HEK293 (cell line): Measurements from ENCODE around the gene HNRNPC.

Experiments
- CTCF ChIA-PET: fragments of 350-600 bp; formaldehyde crosslinking; extraction: SDS; loops from one replicate; lab custom pipeline; 2021; ENCODE audit warnings: antibody characterized with exemption; lab: Yijun Ruan, JAX
- POLR2A ChIA-PET: fragments of 300-600 bp; formaldehyde crosslinking; extraction: SDS; loops from one replicate; lab custom pipeline; 2020; ENCODE audit warnings: antibody characterized with exemption, inconsistent platforms; lab: Yijun Ruan, JAX
- H3K27ac ChIP-seq: fragments of 200-500 bp; sonication (Bioruptor generic); 2 replicates; pipeline ENCODE4 v1.5.1; 2014; ENCODE audit warnings: low read depth, low read length, control low read depth, inconsistent platforms; ENCODE audit errors: extremely low read depth
- H3K36me3 ChIP-seq, 2 experiments: fragments of 200-500 bp in 1 of 2; sonication (Bioruptor generic) in 1 of 2; 1 replicate in 1 of 2; 2 replicates in 1 of 2; pipeline ENCODE4 v1.5.1; 2014 to 2017; ENCODE audit warnings: inconsistent platforms in 2 of 2, low read length in 2 of 2; ENCODE audit not compliant: control insufficient read depth in 2 of 2, insufficient read depth in 1 of 2
- H3K4me1 ChIP-seq: fragments of 200-500 bp; sonication (Bioruptor generic); 2 replicates; pipeline ENCODE4 v1.5.1; 2014; ENCODE audit warnings: mild to moderate bottlenecking, low read length, inconsistent platforms; ENCODE audit not compliant: control insufficient read depth, insufficient read depth
- H3K4me3 ChIP-seq: 2 replicates; pipeline ENCODE4 v1.5.1; 2011; ENCODE audit warnings: low read depth, mild to moderate bottlenecking, control low read depth, low read length, moderate library complexity
- H3K9me3 ChIP-seq: fragments of 200-500 bp; sonication (Bioruptor generic); 2 replicates; pipeline ENCODE4 v1.5.1; 2014; ENCODE audit warnings: low read depth, low read length, inconsistent platforms; ENCODE audit not compliant: control insufficient read depth, insufficient read depth
- GFI1B ChIP-seq: fragments of 450-650 bp; formaldehyde crosslinking; IDR thresholded peaks from 2 replicates; pipeline ENCODE4 v1.5.1; 2016; ENCODE audit warnings: missing biosample characterization, missing genetic modification characterization
- KLF8 ChIP-seq: fragments of 450-650 bp; formaldehyde crosslinking; IDR thresholded peaks from 2 replicates; pipeline ENCODE4 v1.5.1; 2016; ENCODE audit warnings: missing biosample characterization, missing genetic modification characterization
- OSR2 ChIP-seq: fragments of 450-650 bp; formaldehyde crosslinking; IDR thresholded peaks from 2 replicates; pipeline ENCODE4 v1.5.1; 2016; ENCODE audit warnings: missing biosample characterization, missing genetic modification characterization
- PRDM10 ChIP-seq: fragments of 450-650 bp; formaldehyde crosslinking; IDR thresholded peaks from 2 replicates; pipeline ENCODE4 v1.5.1; 2016; ENCODE audit warnings: missing biosample characterization, missing genetic modification characterization
- PRDM6 ChIP-seq: fragments of 450-650 bp; formaldehyde crosslinking; IDR thresholded peaks from 2 replicates; pipeline ENCODE4 v1.5.1; 2017; ENCODE audit warnings: missing biosample characterization, missing genetic modification characterization
- SP3 ChIP-seq: fragments of 450-650 bp; formaldehyde crosslinking; IDR thresholded peaks from 2 replicates; pipeline ENCODE4 v1.5.1; 2016; ENCODE audit warnings: missing biosample characterization, missing genetic modification characterization
- TRIM28 ChIP-seq: IDR thresholded peaks from 2 replicates; pipeline ENCODE4 v1.6.1; 2011; ENCODE audit warnings: low read length, control low read depth, borderline replicate concordance
- ZBTB21 ChIP-seq: fragments of 450-650 bp; formaldehyde crosslinking; IDR thresholded peaks from 2 replicates; pipeline ENCODE4 v1.5.1; 2017; ENCODE audit warnings: missing biosample characterization, missing genetic modification characterization
- ZBTB48 ChIP-seq: fragments of 450-650 bp; formaldehyde crosslinking; IDR thresholded peaks from 2 replicates; pipeline ENCODE4 v1.5.1; 2016; ENCODE audit warnings: missing biosample characterization, missing genetic modification characterization
- ZBTB7A ChIP-seq: fragments of 450-650 bp; formaldehyde crosslinking; IDR thresholded peaks from 2 replicates; pipeline ENCODE4 v1.5.1; 2016; ENCODE audit warnings: low read depth, missing biosample characterization, missing genetic modification characterization
- ZNF121 ChIP-seq: fragments of 450-650 bp; formaldehyde crosslinking; IDR thresholded peaks from 2 replicates; pipeline ENCODE4 v1.5.1; 2016; ENCODE audit warnings: missing biosample characterization, missing genetic modification characterization
- ZNF18 ChIP-seq: fragments of 450-650 bp; formaldehyde crosslinking; IDR thresholded peaks from 2 replicates; pipeline ENCODE4 v1.5.1; 2016; ENCODE audit warnings: missing biosample characterization, missing genetic modification characterization
- ZNF221 ChIP-seq: fragments of 450-650 bp; formaldehyde crosslinking; IDR thresholded peaks from 2 replicates; pipeline ENCODE4 v1.5.1; 2017; ENCODE audit warnings: missing biosample characterization, missing genetic modification characterization, borderline replicate concordance
- ZNF302 ChIP-seq: fragments of 450-650 bp; formaldehyde crosslinking; IDR thresholded peaks from 2 replicates; pipeline ENCODE4 v1.5.1; 2016; ENCODE audit warnings: missing biosample characterization, missing genetic modification characterization, low read depth
- ZNF366 ChIP-seq: fragments of 450-650 bp; formaldehyde crosslinking; conservative IDR thresholded peaks from 2 replicates; pipeline ENCODE4 v1.5.1; 2016; ENCODE audit warnings: missing biosample characterization, missing genetic modification characterization
- ZNF558 ChIP-seq: fragments of 450-650 bp; formaldehyde crosslinking; IDR thresholded peaks from 2 replicates; pipeline ENCODE4 v1.5.1; 2016; ENCODE audit warnings: missing biosample characterization, missing genetic modification characterization

HNRNPC gene

GRCh38 chr14:21251215-21251614 is 18.0 kb downstream of the HNRNPC start:
- H3K27ac ChIP-seq: no peak overlapping the region
- no peaks in the 10 kb centered on the region for H3K9me3 ChIP-seq
- ChIA-PET CTCF (no interaction called here), POLR2A (no interaction called here)
- TF ChIP-seq ZNF18 (tag by site-specific recombination) (0 out of 2 replicates have a peak, but pooled peaks have one; percentile 5), ZBTB7A (tag by site-specific recombination) (no peak)
- TF ChIP-seq, all 188 proteins: peak for 1
- peaks cover 80 to 92% of the 10 kb centered on the region in 2 experiments for H3K36me3 ChIP-seq
- no peak overlapping the region for H3K4me3 ChIP-seq
- peaks cover 12% of the 10 kb centered on the region for H3K4me1 ChIP-seq

- Histone ChIP-seq H3K4me3 (no peak overlapping the region), H3K27ac (no peak overlapping the region), H3K4me1 (peaks cover 12% of the 10 kb centered on the region), H3K36me3 (peaks cover 88 to 89% of the 10 kb centered on the region in 2 experiments), H3K9me3 (no peaks in the 10 kb centered on the region)
- TF ChIP-seq PRDM6 (tag by site-specific recombination): peak; percentile 41; the same call in 1 of the 2 replicates
- TF ChIP-seq ZNF302 (tag by site-specific recombination): no peak
- CTCF ChIA-PET: no interaction called here
- POLR2A ChIA-PET: interaction anchor here (0.7 kb wide), 1 partner anchor 74 kb away, joined by 4 read pairs; no protein-coding TSS in a partner anchor
These were observed 20.4 kb downstream of the HNRNPC start for GRCh38 chr14:21248739-21249411.

- no peak overlapping the region for H3K27ac ChIP-seq
- H3K4me3 ChIP-seq: no peak overlapping the region
- H3K9me3 ChIP-seq: no peaks in the 10 kb centered on the region
- ChIA-PET POLR2A (no interaction called here), CTCF (no interaction called here)
- peaks cover 85 to 89% of the 10 kb centered on the region in 2 experiments for H3K36me3 ChIP-seq
- H3K4me1 ChIP-seq: peaks cover 12% of the 10 kb centered on the region
- TF ChIP-seq SP3 (tag by site-specific recombination) (no peak), KLF8 (tag by site-specific recombination) (no peak), ZBTB48 (no peak), TRIM28 (no peak), ZNF558 (tag by site-specific recombination) (no peak), ZNF366 (no peak), GFI1B (no peak), PRDM10 (0 out of 2 replicates have a peak, but pooled peaks have one; percentile 7), ZBTB21 (no peak), OSR2 (peak; percentile 68), ZNF121 (no peak), ZNF221 (no peak)
These were observed 20.9 kb downstream of the HNRNPC start for GRCh38 chr14:21248338-21248737.
